Transverse colon (tissue), 4 donors: Measurements from ENCODE around the gene REN.

Experiments used
- EP300 ChIP-seq: sonication (generic); formaldehyde crosslinking; IDR thresholded peaks from one replicate; pipeline ENCODE4 v1.6.1; 2017; ENCODE audit warnings: antibody characterized with exemption, low read depth
- POLR2A ChIP-seq: fragments of 450-650 bp; IDR thresholded peaks from one replicate; pipeline ENCODE4 v1.6.1; 2016; ENCODE audit warnings: antibody characterized with exemption, mild to moderate bottlenecking, moderate library complexity
- POLR2AphosphoS5 ChIP-seq, 3 donors: sonication (generic); formaldehyde crosslinking; IDR thresholded peaks; one replicate each; pipeline ENCODE4 v1.6.1; 2016; ENCODE audit warnings: antibody characterized with exemption in 3 of 3
- TF ChIP-seq, protein P1 (sequence below), 5 experiments: fragments of 200-600 bp in 3 of 5; fragments of 450-650 bp in 2 of 5; sonication (generic) in 3 of 5; IDR thresholded peaks; 1 replicate in 2 of 5; 2 replicates in 3 of 5; pipeline ENCODE4 v1.5.1; 2016 to 2017; ENCODE audit warnings: antibody characterized with exemption in 5 of 5, inconsistent platforms in 3 of 5, mild to moderate bottlenecking in 2 of 5, moderate library complexity in 1 of 5

- TF ChIP-seq EP300: no peak
- TF ChIP-seq POLR2A: no peak
- TF ChIP-seq, protein P1, sequence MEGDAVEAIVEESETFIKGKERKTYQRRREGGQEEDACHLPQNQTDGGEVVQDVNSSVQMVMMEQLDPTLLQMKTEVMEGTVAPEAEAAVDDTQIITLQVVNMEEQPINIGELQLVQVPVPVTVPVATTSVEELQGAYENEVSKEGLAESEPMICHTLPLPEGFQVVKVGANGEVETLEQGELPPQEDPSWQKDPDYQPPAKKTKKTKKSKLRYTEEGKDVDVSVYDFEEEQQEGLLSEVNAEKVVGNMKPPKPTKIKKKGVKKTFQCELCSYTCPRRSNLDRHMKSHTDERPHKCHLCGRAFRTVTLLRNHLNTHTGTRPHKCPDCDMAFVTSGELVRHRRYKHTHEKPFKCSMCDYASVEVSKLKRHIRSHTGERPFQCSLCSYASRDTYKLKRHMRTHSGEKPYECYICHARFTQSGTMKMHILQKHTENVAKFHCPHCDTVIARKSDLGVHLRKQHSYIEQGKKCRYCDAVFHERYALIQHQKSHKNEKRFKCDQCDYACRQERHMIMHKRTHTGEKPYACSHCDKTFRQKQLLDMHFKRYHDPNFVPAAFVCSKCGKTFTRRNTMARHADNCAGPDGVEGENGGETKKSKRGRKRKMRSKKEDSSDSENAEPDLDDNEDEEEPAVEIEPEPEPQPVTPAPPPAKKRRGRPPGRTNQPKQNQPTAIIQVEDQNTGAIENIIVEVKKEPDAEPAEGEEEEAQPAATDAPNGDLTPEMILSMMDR (IDR thresholded peaks at IDR 0.05): no peak
- no peak for TF ChIP-seq POLR2AphosphoS5 (IDR thresholded peaks at IDR 0.05)
These were observed 4.3 kb downstream of the REN start for GRCh38 chr1:204161609-204162493.
